ENCODE results near the gene USP33. TPM values are rescaled to one million over a fixed set of nuclear protein-coding genes. Genes with fewer than 3 reads are reported as not detected.

The USP33 gene
- total RNA-seq, 1 experiment from 2014 or later, result 36.1 TPM

- Mint-ChIP-seq H3K27me3 (ENCODE audit: insufficient read depth, unreplicated experiment) (no peaks in the 10 kb centered on the region), H3K27ac (ENCODE audit: unreplicated experiment) (no peak overlapping the region), H3K4me1 (ENCODE audit: low read depth, unreplicated experiment) (peaks cover 7% of the 10 kb centered on the region), H3K4me3 (ENCODE audit: unreplicated experiment) (no peak overlapping the region), H3K36me3 (ENCODE audit: insufficient read depth, unreplicated experiment) (no peaks in the 10 kb centered on the region), H3K9me3 (ENCODE audit: unreplicated experiment) (no peaks in the 10 kb centered on the region)
- H3K4me3 ChIP-seq (ENCODE audit: low read depth, low read length), result no peak overlapping the region
- no peak for TF ChIP-seq CTCF (IDR thresholded peaks at IDR 0.05; ENCODE audit: insufficient read depth in 1 of 2, low read depth in 1 of 2, low read length in 1 of 2, severe bottlenecking in 1 of 2, unreplicated experiment in 1 of 2)
- H3K9me3 ChIP-seq, result no peaks in the 10 kb centered on the region
- BruUV-seq (replicated peaks), result no TSS peak
- ChIA-PET CTCF (no interaction called here), POLR2A (no interaction called here)
- H3K27me3 ChIP-seq (replicated peaks; ENCODE audit: control insufficient read depth, insufficient read depth, low read length), result no peaks in the 10 kb centered on the region
- peaks cover 3% of the 10 kb centered on the region; the same call in 1 of the 2 replicates for H3K4me1 ChIP-seq
- intact Hi-C loops (cut with micrococcal nuclease; ENCODE audit: unreplicated experiment), result loop anchor here (5.0 to 10.0 kb wide), 2 partner anchors 53 to 160 kb away; no protein-coding TSS in a partner anchor
- no peaks in the 10 kb centered on the region for H3K36me3 ChIP-seq (ENCODE audit: control insufficient read depth, insufficient read depth, low read length)
- DNase-seq, result peak in 1 of 2 experiments; percentile 19
These were observed 15.1 kb downstream of the USP33 start for GRCh38 chr1:77744576-77744975.

GRCh38 chr1:77742011-77742555, 17.6 kb downstream of the USP33 start:
- Mint-ChIP-seq H3K36me3 (ENCODE audit: insufficient read depth, unreplicated experiment) (no peaks in the 10 kb centered on the region), H3K9me3 (ENCODE audit: unreplicated experiment) (no peaks in the 10 kb centered on the region), H3K4me1 (ENCODE audit: low read depth, unreplicated experiment) (no peaks in the 10 kb centered on the region), H3K4me3 (ENCODE audit: unreplicated experiment) (no peak overlapping the region), H3K27me3 (ENCODE audit: insufficient read depth, unreplicated experiment) (no peaks in the 10 kb centered on the region), H3K27ac (ENCODE audit: unreplicated experiment) (no peak overlapping the region)
- CTCF ChIA-PET, result no interaction called here
- no TSS peak for BruUV-seq (replicated peaks)
- H3K4me3 ChIP-seq (ENCODE audit: low read depth, low read length), result no peak overlapping the region
- intact Hi-C loops (cut with micrococcal nuclease; ENCODE audit: unreplicated experiment), result loop anchor here (5.0 to 10.0 kb wide), 2 partner anchors 55 to 163 kb away; no protein-coding TSS in a partner anchor
- no peak for TF ChIP-seq CTCF (IDR thresholded peaks at IDR 0.05; ENCODE audit: insufficient read depth in 1 of 2, low read depth in 1 of 2, low read length in 1 of 2, severe bottlenecking in 1 of 2, unreplicated experiment in 1 of 2)
- no peaks in the 10 kb centered on the region for H3K27me3 ChIP-seq (replicated peaks; ENCODE audit: control insufficient read depth, insufficient read depth, low read length)
- no peaks in the 10 kb centered on the region for H3K36me3 ChIP-seq (ENCODE audit: control insufficient read depth, insufficient read depth, low read length)
- DNase-seq, result no peak
- no peaks in the 10 kb centered on the region for H3K9me3 ChIP-seq
- no peaks in the 10 kb centered on the region; the same call in 1 of the 2 replicates for H3K4me1 ChIP-seq
- POLR2A ChIA-PET, result no interaction called here

GRCh38 chr1:77741316-77741715, 18.3 kb downstream of the USP33 start:
- no peak overlapping the region for H3K27ac Mint-ChIP-seq (ENCODE audit: unreplicated experiment)
- DNase-seq, result no peak
- no peaks in the 10 kb centered on the region for H3K4me1 Mint-ChIP-seq (ENCODE audit: low read depth, unreplicated experiment)
- POLR2A ChIA-PET, result no interaction called here
- H3K27me3 ChIP-seq (replicated peaks; ENCODE audit: control insufficient read depth, insufficient read depth, low read length), result no peaks in the 10 kb centered on the region
- no peaks in the 10 kb centered on the region for H3K36me3 ChIP-seq (ENCODE audit: control insufficient read depth, insufficient read depth, low read length)
- intact Hi-C loops (cut with micrococcal nuclease; ENCODE audit: unreplicated experiment), result loop anchor here (5.0 to 10.0 kb wide), 2 partner anchors 56 to 163 kb away; no protein-coding TSS in a partner anchor
- no peak overlapping the region for H3K4me3 Mint-ChIP-seq (ENCODE audit: unreplicated experiment)
- H3K27me3 Mint-ChIP-seq (ENCODE audit: insufficient read depth, unreplicated experiment), result no peaks in the 10 kb centered on the region
- no TSS peak for BruUV-seq (replicated peaks)
- no peaks in the 10 kb centered on the region for H3K9me3 ChIP-seq
- H3K36me3 Mint-ChIP-seq (ENCODE audit: insufficient read depth, unreplicated experiment), result no peaks in the 10 kb centered on the region
- no peaks in the 10 kb centered on the region; the same call in 1 of the 2 replicates for H3K4me1 ChIP-seq
- TF ChIP-seq CTCF (IDR thresholded peaks at IDR 0.05; ENCODE audit: insufficient read depth in 1 of 2, low read depth in 1 of 2, low read length in 1 of 2, severe bottlenecking in 1 of 2, unreplicated experiment in 1 of 2), result no peak
- no peak overlapping the region for H3K4me3 ChIP-seq (ENCODE audit: low read depth, low read length)
- H3K9me3 Mint-ChIP-seq (ENCODE audit: unreplicated experiment), result no peaks in the 10 kb centered on the region
- CTCF ChIA-PET, result no interaction called here
